Dendritic cell treated with granulocyte-macrophage colony-stimulating factor and Interleukin-4, amounts not matched to agents 40 ng/mL and 50 ng/mL, for 4 days (primary cell): ENCODE data around the gene GTSF1L.

ENCODE experiments used
- H3K27ac Mint-ChIP-seq: one replicate; pipeline ENCODE4 v1.8.0; 2022; ENCODE audit warnings: mild to moderate bottlenecking, mixed read lengths
- H3K27me3 Mint-ChIP-seq: one replicate; pipeline ENCODE4 v1.8.0; 2022; ENCODE audit warnings: mild to moderate bottlenecking, mixed read lengths
- H3K36me3 Mint-ChIP-seq: one replicate; pipeline ENCODE4 v1.8.0; 2022; ENCODE audit warnings: low read depth, mixed read lengths
- H3K4me1 Mint-ChIP-seq: one replicate; pipeline ENCODE4 v1.8.0; 2022; ENCODE audit warnings: low read depth, mixed read lengths
- H3K4me3 Mint-ChIP-seq: one replicate; pipeline ENCODE4 v1.8.0; 2022; ENCODE audit warnings: mild to moderate bottlenecking, moderate library complexity, mixed read lengths
- H3K9me3 Mint-ChIP-seq: one replicate; pipeline ENCODE4 v1.8.0; 2022; ENCODE audit warnings: mixed read lengths
- intact Hi-C: fragments of 100-400 bp; cut with micrococcal nuclease; formaldehyde crosslinking; loops from one replicate; pipeline ENCODE4 v1.15.0; 2022

The GTSF1L gene

GRCh38 chr20:43716757-43717615 lies 9.8 kb downstream of the GTSF1L start:
- intact Hi-C loops, result no loop called here
- Mint-ChIP-seq H3K27me3 (no peaks in the 10 kb centered on the region), H3K4me3 (no peak overlapping the region), H3K36me3 (no peaks in the 10 kb centered on the region), H3K4me1 (no peaks in the 10 kb centered on the region), H3K9me3 (no peaks in the 10 kb centered on the region), H3K27ac (no peak overlapping the region)

- intact Hi-C loops, result no loop called here
- Mint-ChIP-seq H3K4me3 (no peak overlapping the region), H3K27ac (no peak overlapping the region), H3K36me3 (no peaks in the 10 kb centered on the region), H3K9me3 (no peaks in the 10 kb centered on the region), H3K4me1 (no peaks in the 10 kb centered on the region), H3K27me3 (no peaks in the 10 kb centered on the region)
These were observed 10.7 kb downstream of the GTSF1L start for GRCh38 chr20:43716123-43716522.

GRCh38 chr20:43715511-43715910 lies 11.3 kb downstream of the GTSF1L start:
- H3K4me1 Mint-ChIP-seq, result no peaks in the 10 kb centered on the region
- no peak overlapping the region for H3K27ac Mint-ChIP-seq
- H3K36me3 Mint-ChIP-seq, result no peaks in the 10 kb centered on the region
- intact Hi-C loops, result no loop called here
- no peak overlapping the region for H3K4me3 Mint-ChIP-seq
- H3K9me3 Mint-ChIP-seq, result no peaks in the 10 kb centered on the region
- no peaks in the 10 kb centered on the region for H3K27me3 Mint-ChIP-seq

GRCh38 chr20:43715044-43715443 lies 11.8 kb downstream of the GTSF1L start:
- no peaks in the 10 kb centered on the region for H3K9me3 Mint-ChIP-seq
- no peaks in the 10 kb centered on the region for H3K36me3 Mint-ChIP-seq
- no peak overlapping the region for H3K4me3 Mint-ChIP-seq
- no peak overlapping the region for H3K27ac Mint-ChIP-seq
- intact Hi-C loops, result no loop called here
- no peaks in the 10 kb centered on the region for H3K4me1 Mint-ChIP-seq
- H3K27me3 Mint-ChIP-seq, result no peaks in the 10 kb centered on the region

- Mint-ChIP-seq H3K9me3 (no peaks in the 10 kb centered on the region), H3K4me1 (no peaks in the 10 kb centered on the region), H3K36me3 (no peaks in the 10 kb centered on the region), H3K27ac (no peak overlapping the region), H3K27me3 (no peaks in the 10 kb centered on the region), H3K4me3 (no peak overlapping the region)
- intact Hi-C loops, result no loop called here
These were observed 15.6 kb downstream of the GTSF1L start for GRCh38 chr20:43711098-43711654.

GRCh38 chr20:43710370-43711044 lies 16.3 kb downstream of the GTSF1L start:
- H3K4me1 Mint-ChIP-seq, result no peaks in the 10 kb centered on the region
- intact Hi-C loops, result no loop called here
- H3K27ac Mint-ChIP-seq, result no peak overlapping the region
- no peak overlapping the region for H3K4me3 Mint-ChIP-seq
- H3K27me3 Mint-ChIP-seq, result no peaks in the 10 kb centered on the region
- H3K9me3 Mint-ChIP-seq, result no peaks in the 10 kb centered on the region
- H3K36me3 Mint-ChIP-seq, result no peaks in the 10 kb centered on the region

- H3K4me3 Mint-ChIP-seq, result no peak overlapping the region
- no peaks in the 10 kb centered on the region for H3K27me3 Mint-ChIP-seq
- H3K36me3 Mint-ChIP-seq, result no peaks in the 10 kb centered on the region
- no peaks in the 10 kb centered on the region for H3K9me3 Mint-ChIP-seq
- intact Hi-C loops, result no loop called here
- no peaks in the 10 kb centered on the region for H3K4me1 Mint-ChIP-seq
- H3K27ac Mint-ChIP-seq, result no peak overlapping the region
These were observed 24.3 kb downstream of the GTSF1L start for GRCh38 chr20:43702502-43702901.

GRCh38 chr20:43700627-43701026 lies 26.2 kb downstream of the GTSF1L start:
- Mint-ChIP-seq H3K36me3 (no peaks in the 10 kb centered on the region), H3K4me3 (no peak overlapping the region), H3K27me3 (no peaks in the 10 kb centered on the region), H3K9me3 (no peaks in the 10 kb centered on the region), H3K27ac (no peak overlapping the region), H3K4me1 (no peaks in the 10 kb centered on the region)
- intact Hi-C loops, result no loop called here

- Mint-ChIP-seq H3K4me1 (no peaks in the 10 kb centered on the region), H3K27ac (no peak overlapping the region), H3K9me3 (no peaks in the 10 kb centered on the region), H3K4me3 (no peak overlapping the region), H3K36me3 (no peaks in the 10 kb centered on the region), H3K27me3 (no peaks in the 10 kb centered on the region)
- intact Hi-C loops, result no loop called here
These were observed 26.7 kb downstream of the GTSF1L start for GRCh38 chr20:43699941-43700565.

- H3K27me3 Mint-ChIP-seq, result no peaks in the 10 kb centered on the region
- intact Hi-C loops, result no loop called here
- no peaks in the 10 kb centered on the region for H3K36me3 Mint-ChIP-seq
- H3K27ac Mint-ChIP-seq, result no peak overlapping the region
- no peak overlapping the region for H3K4me3 Mint-ChIP-seq
- H3K9me3 Mint-ChIP-seq, result no peaks in the 10 kb centered on the region
- H3K4me1 Mint-ChIP-seq, result no peaks in the 10 kb centered on the region
These were observed 31.2 kb downstream of the GTSF1L start for GRCh38 chr20:43695571-43695970.

- Mint-ChIP-seq H3K4me1 (no peaks in the 10 kb centered on the region), H3K27me3 (no peaks in the 10 kb centered on the region), H3K27ac (no peak overlapping the region), H3K36me3 (no peaks in the 10 kb centered on the region), H3K9me3 (no peaks in the 10 kb centered on the region), H3K4me3 (no peak overlapping the region)
- intact Hi-C loops, result no loop called here
These were observed 32.0 kb downstream of the GTSF1L start for GRCh38 chr20:43694763-43695162.

GRCh38 chr20:43691928-43692524 lies 34.8 kb downstream of the GTSF1L start:
- no peak overlapping the region for H3K4me3 Mint-ChIP-seq
- intact Hi-C loops, result loop anchor here (1.0 kb wide), 1 partner anchor 154 kb away; no protein-coding TSS in a partner anchor
- no peaks in the 10 kb centered on the region for H3K36me3 Mint-ChIP-seq
- H3K27ac Mint-ChIP-seq, result no peak overlapping the region
- H3K9me3 Mint-ChIP-seq, result no peaks in the 10 kb centered on the region
- no peaks in the 10 kb centered on the region for H3K4me1 Mint-ChIP-seq
- no peaks in the 10 kb centered on the region for H3K27me3 Mint-ChIP-seq

GRCh38 chr20:43690943-43691598 lies 35.7 kb downstream of the GTSF1L start:
- Mint-ChIP-seq H3K9me3 (no peaks in the 10 kb centered on the region), H3K27ac (no peak overlapping the region), H3K4me3 (no peak overlapping the region), H3K4me1 (no peaks in the 10 kb centered on the region), H3K27me3 (no peaks in the 10 kb centered on the region), H3K36me3 (no peaks in the 10 kb centered on the region)
- intact Hi-C loops, result no loop called here
